ENCODE data around the gene TENM4. TPM values are rescaled to one million over a fixed set of nuclear protein-coding genes. Genes with fewer than 3 reads are reported as not detected.
A peak's percentile ranks its signal among the peaks of the same experiment; 100 is the strongest.

TENM4 gene
- total RNA-seq, 2 donors from 2014 or later = 68.2 to 130 TPM

DNA sequence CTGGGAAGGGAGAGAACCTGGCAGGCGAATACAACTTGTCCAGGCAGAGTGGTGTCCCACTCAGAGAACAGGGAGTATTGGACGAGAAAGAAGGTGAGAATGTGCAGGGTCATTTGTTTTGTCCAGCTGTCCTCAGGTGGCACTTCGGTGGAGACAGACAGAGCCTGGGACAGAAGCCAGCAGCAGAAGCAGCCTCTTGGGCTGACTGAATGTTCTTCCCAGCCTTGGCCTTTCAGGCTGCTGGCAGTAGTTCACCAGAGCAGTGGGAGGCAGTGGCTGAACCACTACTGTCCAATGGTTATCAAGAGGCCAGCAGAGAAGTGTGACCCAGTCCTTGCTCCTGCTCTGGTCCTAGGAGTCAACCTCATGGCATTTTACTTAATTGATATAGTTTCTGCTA, 535.1 kb downstream of the TENM4 start:
- no peak for DNase-seq
- Mint-ChIP-seq H3K36me3 (ENCODE audit: low read depth) (peaks cover 4% of the 10 kb centered on the region), H3K27me3 (ENCODE audit: insufficient read depth) (no peaks in the 10 kb centered on the region), H3K27ac (no peak overlapping the region), H3K4me1 (peaks cover 22% of the 10 kb centered on the region), H3K9me3 (no peaks in the 10 kb centered on the region), H3K4me3 (no peak overlapping the region)
- Histone ChIP-seq H3K27ac (ENCODE audit: low read depth, low read length) (no peak overlapping the region), H3K9me3 (ENCODE audit: control insufficient read depth, low read length) (no peaks in the 10 kb centered on the region), H3K27me3 (ENCODE audit: control insufficient read depth, insufficient read depth, low read length, poor library complexity, severe bottlenecking) (no peaks in the 10 kb centered on the region), H3K4me3 (ENCODE audit: low read length) (no peak overlapping the region), H3K36me3 (ENCODE audit: control insufficient read depth, insufficient read depth, low read length) (no peaks in the 10 kb centered on the region), H3K4me1 (ENCODE audit: control insufficient read depth, insufficient read depth, low read length) (peaks cover 5% of the 10 kb centered on the region), H3K9ac (ENCODE audit: extremely low read depth, low read length, poor library complexity, severe bottlenecking) (no peak overlapping the region)
- TF ChIP-seq, protein P1, sequence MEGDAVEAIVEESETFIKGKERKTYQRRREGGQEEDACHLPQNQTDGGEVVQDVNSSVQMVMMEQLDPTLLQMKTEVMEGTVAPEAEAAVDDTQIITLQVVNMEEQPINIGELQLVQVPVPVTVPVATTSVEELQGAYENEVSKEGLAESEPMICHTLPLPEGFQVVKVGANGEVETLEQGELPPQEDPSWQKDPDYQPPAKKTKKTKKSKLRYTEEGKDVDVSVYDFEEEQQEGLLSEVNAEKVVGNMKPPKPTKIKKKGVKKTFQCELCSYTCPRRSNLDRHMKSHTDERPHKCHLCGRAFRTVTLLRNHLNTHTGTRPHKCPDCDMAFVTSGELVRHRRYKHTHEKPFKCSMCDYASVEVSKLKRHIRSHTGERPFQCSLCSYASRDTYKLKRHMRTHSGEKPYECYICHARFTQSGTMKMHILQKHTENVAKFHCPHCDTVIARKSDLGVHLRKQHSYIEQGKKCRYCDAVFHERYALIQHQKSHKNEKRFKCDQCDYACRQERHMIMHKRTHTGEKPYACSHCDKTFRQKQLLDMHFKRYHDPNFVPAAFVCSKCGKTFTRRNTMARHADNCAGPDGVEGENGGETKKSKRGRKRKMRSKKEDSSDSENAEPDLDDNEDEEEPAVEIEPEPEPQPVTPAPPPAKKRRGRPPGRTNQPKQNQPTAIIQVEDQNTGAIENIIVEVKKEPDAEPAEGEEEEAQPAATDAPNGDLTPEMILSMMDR (conservative IDR thresholded peaks at IDR 0.05) = no peak
- 90 to 94% methylated on average over 3 of the region's 3 CpGs for WGBS, 2 experiments (ENCODE audit: insufficient coverage in 1 of 2, insufficient read length in 1 of 2)

DNA sequence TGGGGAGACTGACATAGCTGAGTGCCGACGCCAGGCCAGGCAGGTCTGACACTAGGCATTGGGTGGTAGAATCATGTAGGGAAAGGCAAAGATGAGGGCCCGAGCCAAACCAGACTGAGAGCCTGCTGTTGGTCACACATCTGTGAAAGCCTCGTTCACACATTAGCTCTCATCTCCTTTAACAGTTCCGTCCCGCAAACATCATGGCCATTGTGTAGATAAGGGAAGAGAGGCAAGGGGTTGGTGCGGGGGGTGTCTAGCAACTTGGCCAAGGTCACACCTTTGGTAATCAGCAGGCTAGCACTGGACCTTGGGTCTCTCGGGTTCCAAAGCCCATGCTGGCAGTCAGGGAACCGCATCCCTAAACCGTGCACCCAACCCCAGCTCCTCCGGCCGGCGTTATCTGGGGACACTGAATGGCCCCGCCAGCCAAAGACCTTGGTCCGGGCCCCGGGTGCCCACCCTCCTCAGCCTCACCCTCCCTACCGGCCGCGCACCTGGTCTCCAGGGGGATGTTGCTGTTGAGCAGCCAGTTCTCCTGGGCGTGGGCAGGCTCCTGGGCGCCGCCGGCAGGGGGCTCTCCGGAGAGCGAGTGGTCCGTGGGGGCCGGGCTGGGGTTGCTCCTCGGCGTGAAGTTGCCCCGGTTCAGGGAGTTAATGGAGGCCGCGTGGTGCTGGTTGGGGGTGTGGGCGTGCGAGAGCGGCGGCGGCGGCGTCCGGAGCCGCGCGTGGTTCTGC, 537.9 kb downstream of the TENM4 start:
- H3K27me3 Mint-ChIP-seq (ENCODE audit: insufficient read depth) = no peaks in the 10 kb centered on the region
- no peak overlapping the region for H3K4me3 ChIP-seq (ENCODE audit: low read length)
- peaks cover 5% of the 10 kb centered on the region for H3K4me1 ChIP-seq (ENCODE audit: control insufficient read depth, insufficient read depth, low read length)
- TF ChIP-seq, protein P1 (conservative IDR thresholded peaks at IDR 0.05) = peak; percentile 44
- peaks cover 21% of the 10 kb centered on the region for H3K4me1 Mint-ChIP-seq
- WGBS, 2 experiments (ENCODE audit: insufficient coverage in 1 of 2, insufficient read length in 1 of 2) = 90 to 91% methylated on average over 26 to 43 of the region's 43 CpGs
- no peaks in the 10 kb centered on the region for H3K9me3 ChIP-seq (ENCODE audit: control insufficient read depth, low read length)
- no peak overlapping the region for H3K27ac ChIP-seq (ENCODE audit: low read depth, low read length)
- no peak overlapping the region for H3K27ac Mint-ChIP-seq
- no peaks in the 10 kb centered on the region for H3K27me3 ChIP-seq (ENCODE audit: control insufficient read depth, insufficient read depth, low read length, poor library complexity, severe bottlenecking)
- H3K9ac ChIP-seq (ENCODE audit: extremely low read depth, low read length, poor library complexity, severe bottlenecking) = no peak overlapping the region
- peaks cover 12% of the 10 kb centered on the region for H3K36me3 Mint-ChIP-seq (ENCODE audit: low read depth)
- DNase-seq = peak; percentile 81
- no peaks in the 10 kb centered on the region for H3K9me3 Mint-ChIP-seq
- H3K4me3 Mint-ChIP-seq = no peak overlapping the region
- no peaks in the 10 kb centered on the region for H3K36me3 ChIP-seq (ENCODE audit: control insufficient read depth, insufficient read depth, low read length)

DNA sequence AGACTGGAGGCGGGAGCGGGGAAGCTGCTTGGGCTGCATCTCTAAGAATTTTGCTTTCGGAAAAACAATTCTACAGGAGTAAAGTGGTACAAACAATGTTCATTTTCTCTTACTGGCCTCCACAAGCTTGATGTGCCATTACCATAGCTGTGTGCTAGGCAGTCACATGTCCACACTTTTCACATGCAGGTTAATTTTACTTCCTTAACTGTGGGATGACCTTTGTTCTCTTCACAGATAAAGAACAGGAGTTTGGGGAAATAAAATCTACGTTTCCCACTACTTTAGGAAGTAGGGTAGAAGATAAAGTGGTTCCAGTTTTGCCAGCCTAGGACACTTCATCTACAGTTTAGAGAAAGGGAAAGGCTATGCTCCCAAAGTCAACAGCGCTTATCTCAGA, 539.0 kb downstream of the TENM4 start:
- Histone ChIP-seq H3K9ac (ENCODE audit: extremely low read depth, low read length, poor library complexity, severe bottlenecking) (no peak overlapping the region), H3K4me3 (ENCODE audit: low read length) (no peak overlapping the region), H3K9me3 (ENCODE audit: control insufficient read depth, low read length) (no peaks in the 10 kb centered on the region), H3K36me3 (ENCODE audit: control insufficient read depth, insufficient read depth, low read length) (no peaks in the 10 kb centered on the region), H3K27me3 (ENCODE audit: control insufficient read depth, insufficient read depth, low read length, poor library complexity, severe bottlenecking) (no peaks in the 10 kb centered on the region), H3K4me1 (ENCODE audit: control insufficient read depth, insufficient read depth, low read length) (peaks cover 5% of the 10 kb centered on the region), H3K27ac (ENCODE audit: low read depth, low read length) (no peak overlapping the region)
- WGBS, 2 experiments (ENCODE audit: insufficient coverage in 1 of 2, insufficient read length in 1 of 2) = 88 to 96% methylated on average over 4 to 5 of the region's 5 CpGs
- no peaks in the 10 kb centered on the region for H3K9me3 Mint-ChIP-seq
- no peak overlapping the region for H3K4me3 Mint-ChIP-seq
- H3K4me1 Mint-ChIP-seq = peaks cover 16% of the 10 kb centered on the region
- H3K27me3 Mint-ChIP-seq (ENCODE audit: insufficient read depth) = no peaks in the 10 kb centered on the region
- peaks cover 15% of the 10 kb centered on the region for H3K36me3 Mint-ChIP-seq (ENCODE audit: low read depth)
- TF ChIP-seq, protein P1 (conservative IDR thresholded peaks at IDR 0.05) = no peak
- no peak overlapping the region for H3K27ac Mint-ChIP-seq
- no peak for DNase-seq

Data from endodermal cell (in vitro differentiated cells).